ENCODE results near the gene SLC35G4.
"Not testable (repeated sequence)": the region's sequence is repeated elsewhere in the genome, so short reads cannot be mapped to it uniquely, and the experiment has no call there.

The SLC35G4 gene

GRCh38 chr18:11613611-11614010 lies 4.2 kb downstream of the SLC35G4 start:
- not testable (repeated sequence) for DNase-seq (ENCODE audit: low read depth in 2 of 2)

GRCh38 chr18:11614042-11614441 lies 4.6 kb downstream of the SLC35G4 start:
- not testable (repeated sequence) for DNase-seq (ENCODE audit: low read depth in 2 of 2)

GRCh38 chr18:11614981-11615380 lies 5.6 kb downstream of the SLC35G4 start:
- not testable (repeated sequence) for DNase-seq (ENCODE audit: low read depth in 2 of 2)

- DNase-seq (ENCODE audit: low read depth in 2 of 2), result not testable (repeated sequence)
Observed at GRCh38 chr18:11647310-11647709, 37.9 kb downstream of the SLC35G4 start.

- DNase-seq (ENCODE audit: low read depth in 2 of 2), result not testable (repeated sequence)
Observed at GRCh38 chr18:11647804-11648203, 38.4 kb downstream of the SLC35G4 start.

GRCh38 chr18:11649839-11650238 lies 40.4 kb downstream of the SLC35G4 start:
- no peak for DNase-seq (ENCODE audit: low read depth in 2 of 2)

- no peak for DNase-seq (ENCODE audit: low read depth in 2 of 2)
Observed at GRCh38 chr18:11651899-11652298, 42.5 kb downstream of the SLC35G4 start.

- DNase-seq (ENCODE audit: low read depth in 2 of 2), result no peak
Observed at GRCh38 chr18:11653521-11653920, 44.1 kb downstream of the SLC35G4 start.

- DNase-seq (ENCODE audit: low read depth in 2 of 2), result no peak
Observed at GRCh38 chr18:11654736-11655605, 45.6 kb downstream of the SLC35G4 start.

GRCh38 chr18:11655606-11655932 lies 46.2 kb downstream of the SLC35G4 start:
- no peak for DNase-seq (ENCODE audit: low read depth in 2 of 2)

GRCh38 chr18:11657152-11657551 lies 47.8 kb downstream of the SLC35G4 start:
- DNase-seq (ENCODE audit: low read depth in 2 of 2), result no peak

GRCh38 chr18:11657554-11657953 lies 48.2 kb downstream of the SLC35G4 start:
- no peak for DNase-seq (ENCODE audit: low read depth in 2 of 2)

GRCh38 chr18:11658019-11658418 lies 48.6 kb downstream of the SLC35G4 start:
- DNase-seq (ENCODE audit: low read depth in 2 of 2), result no peak

- DNase-seq (ENCODE audit: low read depth in 2 of 2), result no peak
Observed at GRCh38 chr18:11658989-11659388, 49.6 kb downstream of the SLC35G4 start.
